MM.1S (cell line): Measurements from ENCODE around the gene RPL3.

Experiments used
- DNase-seq: peaks from one replicate; pipeline ENCODE4 v3.0.0-alpha.2; 2015
- H2AFZ ChIP-seq: fragments of 300-600 bp; sonication (generic); 2 replicates; pipeline ENCODE4 v1.6.0; 2016; ENCODE audit warnings: antibody characterized with exemption, low read length
- H3F3A ChIP-seq: fragments of 300-600 bp; sonication (generic); 2 replicates; pipeline ENCODE4 v1.6.1; 2016; ENCODE audit warnings: mild to moderate bottlenecking, antibody characterized with exemption, low read length, moderate library complexity, mixed read lengths; ENCODE audit not compliant: insufficient read depth
- H3K27ac ChIP-seq: fragments of 300-600 bp; sonication (generic); 2 replicates; pipeline ENCODE4 v1.5.1; 2016; ENCODE audit warnings: mild to moderate bottlenecking, low read length
- H3K27me3 ChIP-seq: fragments of 300-600 bp; sonication (generic); replicated peaks from 2 replicates; pipeline ENCODE4 v1.6.0; 2016; ENCODE audit warnings: low read length; ENCODE audit not compliant: insufficient read depth
- H3K36me3 ChIP-seq: fragments of 300-600 bp; sonication (generic); replicated peaks from 2 replicates; pipeline ENCODE4 v1.6.1; 2016; ENCODE audit warnings: mild to moderate bottlenecking, low read length, mixed read lengths; ENCODE audit not compliant: insufficient read depth
- H3K4me1 ChIP-seq: fragments of 300-600 bp; sonication (generic); 2 replicates; pipeline ENCODE4 v1.6.1; 2016; ENCODE audit warnings: low read length, mixed read lengths
- H3K4me2 ChIP-seq: fragments of 300-600 bp; sonication (generic); 2 replicates; pipeline ENCODE4 v1.6.0; 2016; ENCODE audit warnings: low read depth, low read length
- H3K4me3 ChIP-seq: fragments of 300-600 bp; sonication (generic); 2 replicates; pipeline ENCODE4 v1.5.1; 2016; ENCODE audit warnings: low read length, mixed read lengths
- H3K79me2 ChIP-seq: fragments of 300-600 bp; sonication (generic); 2 replicates; pipeline ENCODE4 v1.6.1; 2016; ENCODE audit warnings: mixed run types, low read length, mixed read lengths
- H3K9ac ChIP-seq: fragments of 300-600 bp; sonication (generic); 2 replicates; pipeline ENCODE4 v1.6.1; 2016; ENCODE audit warnings: low read length, mixed read lengths
- H3K9me2 ChIP-seq: fragments of 300-600 bp; sonication (generic); replicated peaks from 2 replicates; pipeline ENCODE4 v1.6.1; 2016; ENCODE audit warnings: mild to moderate bottlenecking, low read length, mixed read lengths; ENCODE audit not compliant: insufficient read depth
- H3K9me3 ChIP-seq: fragments of 300-600 bp; sonication (generic); replicated peaks from 2 replicates; pipeline ENCODE4 v1.6.1; 2016; ENCODE audit warnings: mild to moderate bottlenecking, low read length, mixed read lengths; ENCODE audit not compliant: insufficient read depth
- H4K20me1 ChIP-seq: fragments of 300-600 bp; sonication (generic); 2 replicates; pipeline ENCODE4 v1.6.1; 2016; ENCODE audit warnings: mild to moderate bottlenecking, low read length, moderate library complexity, mixed read lengths; ENCODE audit not compliant: insufficient read depth
- EZH2 ChIP-seq: fragments of 300-600 bp; sonication (generic); optimal IDR thresholded peaks from 2 replicates; pipeline ENCODE3; 2017; ENCODE audit warnings: low read depth, mild to moderate bottlenecking, antibody characterized with exemption, low read length, mixed read lengths
- EZH2phosphoT487 ChIP-seq: fragments of 300-600 bp; sonication (generic); IDR thresholded peaks from 2 replicates; pipeline ENCODE4 v1.6.1; 2018; ENCODE audit warnings: antibody characterized with exemption, low read length
- TF ChIP-seq, protein P1 (sequence below): fragments of 300-600 bp; sonication (generic); IDR thresholded peaks from 2 replicates; pipeline ENCODE4 v1.5.1; 2016; ENCODE audit warnings: antibody characterized with exemption, low read length, mixed read lengths

RPL3 gene

DNA sequence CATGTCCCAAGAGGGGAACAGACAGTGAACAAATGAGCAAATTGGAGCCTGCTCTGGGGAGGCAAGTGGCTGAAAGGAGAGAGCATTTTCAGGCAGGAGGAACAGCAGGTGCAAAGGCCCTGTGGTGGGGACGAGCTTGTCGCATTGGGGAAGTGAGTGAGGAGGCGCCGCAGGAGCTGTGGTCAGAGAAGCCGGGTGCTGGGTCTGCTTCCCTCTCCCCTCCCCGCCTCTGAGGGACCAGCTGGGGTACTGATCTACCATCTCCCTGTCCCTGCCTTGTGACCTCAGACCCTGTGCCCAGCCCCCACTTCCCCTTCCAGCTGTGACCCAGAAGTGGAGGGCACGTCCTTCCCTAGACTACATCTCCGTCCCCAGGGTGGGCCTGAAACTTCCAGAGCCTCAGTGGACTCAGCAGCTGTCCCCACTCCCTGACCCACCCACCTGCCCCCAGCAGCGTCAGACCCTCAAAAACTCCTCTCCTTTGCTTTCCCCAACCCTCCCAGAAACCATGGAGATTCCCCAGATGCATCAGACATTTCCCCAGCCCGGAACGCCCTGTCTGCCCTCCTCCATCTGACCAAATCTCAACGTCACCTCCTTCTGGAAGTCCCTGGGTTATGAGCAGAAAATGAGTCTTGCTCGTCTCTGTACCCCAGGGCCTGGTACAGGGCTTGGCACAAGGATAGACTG, 54.9 kb downstream of the RPL3 start:
- no peak overlapping the region for H3K9ac ChIP-seq
- H3K9me2 ChIP-seq, result no peaks in the 10 kb centered on the region
- H3K36me3 ChIP-seq, result no peaks in the 10 kb centered on the region
- no peak overlapping the region for H3K4me2 ChIP-seq
- DNase-seq, result no peak
- H3K27me3 ChIP-seq, result no peaks in the 10 kb centered on the region
- peaks cover 30% of the 10 kb centered on the region for H3K4me1 ChIP-seq
- no peak overlapping the region for H3K27ac ChIP-seq
- H3F3A ChIP-seq, result peaks cover 15% of the 10 kb centered on the region
- no peaks in the 10 kb centered on the region for H4K20me1 ChIP-seq
- TF ChIP-seq, protein P1, sequence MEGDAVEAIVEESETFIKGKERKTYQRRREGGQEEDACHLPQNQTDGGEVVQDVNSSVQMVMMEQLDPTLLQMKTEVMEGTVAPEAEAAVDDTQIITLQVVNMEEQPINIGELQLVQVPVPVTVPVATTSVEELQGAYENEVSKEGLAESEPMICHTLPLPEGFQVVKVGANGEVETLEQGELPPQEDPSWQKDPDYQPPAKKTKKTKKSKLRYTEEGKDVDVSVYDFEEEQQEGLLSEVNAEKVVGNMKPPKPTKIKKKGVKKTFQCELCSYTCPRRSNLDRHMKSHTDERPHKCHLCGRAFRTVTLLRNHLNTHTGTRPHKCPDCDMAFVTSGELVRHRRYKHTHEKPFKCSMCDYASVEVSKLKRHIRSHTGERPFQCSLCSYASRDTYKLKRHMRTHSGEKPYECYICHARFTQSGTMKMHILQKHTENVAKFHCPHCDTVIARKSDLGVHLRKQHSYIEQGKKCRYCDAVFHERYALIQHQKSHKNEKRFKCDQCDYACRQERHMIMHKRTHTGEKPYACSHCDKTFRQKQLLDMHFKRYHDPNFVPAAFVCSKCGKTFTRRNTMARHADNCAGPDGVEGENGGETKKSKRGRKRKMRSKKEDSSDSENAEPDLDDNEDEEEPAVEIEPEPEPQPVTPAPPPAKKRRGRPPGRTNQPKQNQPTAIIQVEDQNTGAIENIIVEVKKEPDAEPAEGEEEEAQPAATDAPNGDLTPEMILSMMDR, result no peak
- H3K4me3 ChIP-seq, result no peak overlapping the region
- H3K9me3 ChIP-seq, result no peaks in the 10 kb centered on the region
- no peaks in the 10 kb centered on the region for H3K79me2 ChIP-seq
- no peak overlapping the region for H2AFZ ChIP-seq

DNA sequence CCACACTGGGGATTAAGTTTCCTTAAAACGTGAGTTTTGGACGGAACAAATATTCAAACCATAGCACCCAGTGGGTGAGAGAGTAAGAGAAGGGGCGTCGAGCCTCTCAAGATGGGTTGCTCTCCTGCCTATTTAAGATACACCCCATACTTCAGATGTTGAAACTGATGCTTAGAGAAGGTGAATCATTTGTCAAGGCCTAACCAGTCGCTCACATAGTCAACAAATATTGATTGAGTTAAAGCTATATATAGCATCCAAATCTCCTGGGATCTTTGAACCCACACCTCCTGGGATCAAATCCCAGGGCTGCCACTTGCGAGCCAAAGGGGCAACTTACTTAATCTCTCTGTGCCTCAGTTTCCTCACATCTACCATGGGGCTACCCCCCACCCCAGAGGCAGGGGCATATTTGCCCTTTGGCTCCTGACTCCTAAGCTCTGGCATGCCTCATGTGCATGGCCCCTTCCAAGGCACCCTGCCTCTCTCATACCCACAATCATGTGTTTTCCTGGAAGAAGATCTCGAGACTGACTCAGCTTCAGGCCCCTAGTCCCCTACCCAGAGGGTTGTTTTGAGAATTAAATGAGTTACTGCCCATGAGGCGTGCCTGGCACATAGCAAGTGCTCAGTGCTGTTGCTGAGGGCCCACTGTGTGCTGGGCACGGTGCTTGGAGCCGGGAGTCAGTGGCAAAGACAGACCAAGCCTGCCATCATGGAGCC, 55.6 kb downstream of the RPL3 start:
- Histone ChIP-seq H3K4me1 (peaks cover 30% of the 10 kb centered on the region), H3K9me2 (no peaks in the 10 kb centered on the region), H3K9me3 (no peaks in the 10 kb centered on the region), H3K27ac (no peak overlapping the region), H4K20me1 (no peaks in the 10 kb centered on the region), H3K36me3 (no peaks in the 10 kb centered on the region), H3K79me2 (no peaks in the 10 kb centered on the region), H3K27me3 (no peaks in the 10 kb centered on the region), H3K9ac (no peak overlapping the region), H3K4me3 (no peak overlapping the region), H3K4me2 (no peak overlapping the region), H2AFZ (no peak overlapping the region), H3F3A (peaks cover 15% of the 10 kb centered on the region)
- DNase-seq, result no peak
- TF ChIP-seq EZH2 (no peak), EZH2phosphoT487 (no peak)
- TF ChIP-seq, protein P1, result no peak
